ENCODE measurements around the gene SYTL1.
"Not testable (repeated sequence)": the region's sequence is repeated elsewhere in the genome, so short reads cannot be mapped to it uniquely, and the experiment has no call there.

SYTL1 gene

DNA sequence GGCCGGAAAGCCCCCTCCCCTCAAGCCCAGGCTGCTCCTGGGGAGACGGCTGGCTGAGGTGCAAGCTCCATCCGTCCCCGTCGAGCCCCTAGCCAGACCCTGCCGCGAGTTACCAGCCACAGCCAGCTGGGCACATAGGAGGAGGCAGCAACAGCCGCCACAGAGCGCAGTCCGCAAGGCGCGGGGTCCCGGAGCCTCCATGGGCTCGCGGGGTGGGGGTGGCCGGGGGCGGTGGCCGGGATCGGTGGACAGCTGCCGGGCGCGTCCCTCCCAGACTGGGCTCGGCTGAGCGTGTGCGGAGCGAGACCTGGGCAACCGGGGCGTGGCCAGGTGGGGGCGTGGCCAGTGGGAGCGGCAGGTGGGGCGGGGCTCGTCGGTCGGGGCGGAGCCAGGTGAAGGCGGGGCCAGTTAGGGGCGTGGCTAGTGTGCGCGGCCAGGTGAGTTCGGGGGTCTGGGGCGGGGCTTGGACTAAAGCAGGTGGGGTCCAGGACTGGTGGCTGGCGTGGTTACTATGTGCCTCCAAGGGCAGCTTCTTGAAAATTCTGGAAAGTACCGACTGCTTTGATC, 41.3 kb downstream of the SYTL1 start, which contains the start of gene CD164L2:
CD164L2 (minus strand) TSS at position 295 of the 567 bp plus-strand sequence; CDS start at position 201, 94 bp downstream.
- DNase-seq (ENCODE audit: low read depth in 1 of 2, low spot score in 1 of 2) = no peak

- no peak for DNase-seq (ENCODE audit: low read depth in 1 of 2, low spot score in 1 of 2)
These were observed 41.8 kb downstream of the SYTL1 start for GRCh38 chr1:27383661-27384060.

DNA sequence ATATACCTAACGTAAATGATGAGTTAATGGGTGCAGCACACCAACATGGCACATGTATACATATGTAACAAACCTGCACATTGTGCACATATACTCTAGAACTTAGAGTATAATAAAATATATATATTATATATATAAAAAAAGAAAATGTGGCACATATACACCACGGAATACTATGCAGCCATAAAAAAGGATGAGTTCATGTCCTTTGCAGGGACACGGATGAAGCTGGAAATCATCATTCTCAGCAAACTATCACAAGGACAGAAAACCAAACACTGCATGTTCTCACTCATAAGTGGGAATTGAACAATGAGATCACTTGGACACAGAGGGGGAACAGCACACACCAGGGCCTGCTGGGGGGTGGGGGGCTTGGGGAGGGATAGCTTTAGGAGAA, 43.0 kb downstream of the SYTL1 start:
- not testable (repeated sequence) for DNase-seq (ENCODE audit: low read depth in 1 of 2, low spot score in 1 of 2)

DNA sequence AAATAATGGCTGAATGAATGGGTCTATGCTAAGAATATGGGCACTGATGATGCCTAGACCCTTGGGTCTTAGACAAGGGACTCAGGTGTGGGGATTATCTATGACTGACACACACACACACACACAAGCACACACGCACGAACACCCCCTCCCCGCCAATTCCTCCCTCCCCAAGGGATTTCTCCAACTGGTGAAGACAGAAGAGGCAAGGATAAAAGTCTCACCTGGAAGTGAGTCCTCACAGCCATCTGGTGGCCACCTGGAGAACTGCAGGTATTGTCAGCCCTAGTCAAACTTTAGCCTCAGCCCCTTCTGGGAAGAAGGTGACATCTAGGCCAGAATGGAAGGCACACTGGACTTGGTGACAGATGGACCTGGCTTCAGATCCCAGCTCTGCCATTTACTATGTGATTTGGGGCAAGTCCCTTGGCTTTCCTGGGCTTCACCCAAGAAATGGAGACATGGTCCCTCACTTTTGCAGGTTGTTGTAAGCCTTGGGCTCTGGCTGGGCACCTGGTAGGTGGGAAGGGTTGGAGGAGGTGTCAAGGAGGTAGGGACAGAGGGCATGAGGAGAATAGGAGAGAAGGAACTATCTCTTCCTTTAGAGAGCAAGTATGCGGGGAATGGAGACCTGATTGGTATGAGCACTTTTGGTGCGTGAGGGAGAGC, 46.6 kb downstream of the SYTL1 start:
- DNase-seq (ENCODE audit: low read depth in 1 of 2, low spot score in 1 of 2) = peak; percentile 55 to 69

- no peak for DNase-seq (ENCODE audit: low read depth in 1 of 2, low spot score in 1 of 2)
These were observed 49.8 kb downstream of the SYTL1 start for GRCh38 chr1:27391511-27392095.

DNA sequence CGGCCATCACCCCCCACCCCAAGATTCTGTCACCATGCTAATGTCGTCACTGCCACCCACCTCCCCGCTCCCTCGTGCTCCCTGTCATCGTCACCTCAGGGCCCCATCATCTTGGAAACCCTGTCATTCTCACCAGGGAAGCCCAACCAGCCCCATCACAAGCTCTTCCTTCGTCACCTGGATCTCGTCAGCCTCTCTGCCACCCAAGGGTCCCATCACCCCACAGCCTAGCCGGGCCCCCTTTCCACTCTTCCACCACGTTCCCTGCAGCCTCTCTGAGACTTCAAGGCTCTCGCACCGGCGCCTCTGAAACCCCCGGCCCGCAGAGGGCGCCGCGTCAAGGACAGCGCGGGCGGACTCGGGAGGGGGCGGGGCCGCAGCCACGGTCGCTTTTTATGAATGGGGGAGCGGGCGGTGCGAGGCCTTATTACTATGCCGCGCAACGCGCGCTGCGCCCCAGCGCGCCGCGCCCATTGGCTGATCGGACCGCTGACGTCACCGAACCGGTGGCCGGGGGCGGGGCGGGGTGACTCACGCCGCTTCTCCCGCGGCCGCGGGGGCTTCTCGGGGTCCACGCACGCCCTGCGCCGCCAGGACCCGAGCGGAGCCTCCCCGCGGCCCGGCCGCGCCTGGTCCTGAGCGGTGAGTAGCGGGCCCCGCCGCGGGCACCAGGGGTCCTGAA, 50.4 kb downstream of the SYTL1 start, which contains the start of gene GPR3:
GPR3 (plus strand) TSS at position 527 of the 682 bp plus-strand sequence. CDS start 1,177 bp downstream, outside the sequence.
- DNase-seq (ENCODE audit: low read depth in 1 of 2, low spot score in 1 of 2) = peak; percentile 83 to 91

DNA sequence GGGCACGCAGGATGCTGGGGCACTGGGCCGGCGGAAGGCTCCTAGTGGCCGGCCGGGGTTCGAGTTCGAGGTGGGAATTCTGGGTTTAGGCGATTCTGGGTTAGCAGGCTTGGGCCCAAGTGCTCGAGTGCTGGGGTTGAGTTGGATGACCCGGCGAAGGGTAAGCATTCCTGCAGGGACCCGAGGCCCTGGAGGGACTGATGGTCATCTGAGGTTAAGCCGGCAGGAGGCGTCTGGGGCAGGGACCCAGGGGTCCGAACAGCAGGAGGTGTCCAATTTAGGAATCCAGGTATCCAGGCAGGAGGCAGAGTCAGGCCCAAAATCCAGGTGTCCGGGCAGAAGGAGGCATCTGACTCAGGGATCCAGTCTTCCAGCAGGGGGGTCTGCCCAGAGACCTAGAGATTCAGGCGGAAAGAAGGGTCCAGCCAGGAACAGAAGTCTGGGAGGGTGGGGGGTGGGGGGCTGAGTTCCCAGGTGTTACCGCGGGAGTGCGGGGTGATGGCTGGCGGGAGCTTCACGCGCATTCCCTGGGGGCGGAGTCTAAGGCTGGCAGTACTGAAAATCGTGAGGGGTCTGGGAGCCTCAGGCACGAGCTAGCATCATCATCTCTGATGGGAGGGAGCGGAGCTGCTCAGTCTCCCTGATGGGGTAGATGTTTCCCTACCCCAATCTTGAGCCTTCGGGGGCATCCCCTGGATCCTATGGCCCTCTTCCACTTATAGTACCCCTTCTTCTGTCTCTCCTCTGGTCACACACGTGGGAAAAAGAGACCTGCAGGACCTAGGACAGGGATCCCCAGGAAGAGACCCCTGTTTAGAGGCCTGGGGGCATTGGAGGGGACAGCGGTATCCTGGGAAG, 51.2 kb downstream of the SYTL1 start:
- no peak for DNase-seq (ENCODE audit: low read depth in 1 of 2, low spot score in 1 of 2)

- DNase-seq (ENCODE audit: low read depth in 1 of 2, low spot score in 1 of 2) = no peak
These were observed 51.9 kb downstream of the SYTL1 start for GRCh38 chr1:27393641-27394281.

DNA sequence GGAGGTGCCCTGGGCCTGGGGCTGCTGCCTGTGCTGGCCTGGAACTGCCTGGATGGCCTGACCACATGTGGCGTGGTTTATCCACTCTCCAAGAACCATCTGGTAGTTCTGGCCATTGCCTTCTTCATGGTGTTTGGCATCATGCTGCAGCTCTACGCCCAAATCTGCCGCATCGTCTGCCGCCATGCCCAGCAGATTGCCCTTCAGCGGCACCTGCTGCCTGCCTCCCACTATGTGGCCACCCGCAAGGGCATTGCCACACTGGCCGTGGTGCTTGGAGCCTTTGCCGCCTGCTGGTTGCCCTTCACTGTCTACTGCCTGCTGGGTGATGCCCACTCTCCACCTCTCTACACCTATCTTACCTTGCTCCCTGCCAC, 52.4 kb downstream of the SYTL1 start:
- no peak for DNase-seq (ENCODE audit: low read depth in 1 of 2, low spot score in 1 of 2)

DNA sequence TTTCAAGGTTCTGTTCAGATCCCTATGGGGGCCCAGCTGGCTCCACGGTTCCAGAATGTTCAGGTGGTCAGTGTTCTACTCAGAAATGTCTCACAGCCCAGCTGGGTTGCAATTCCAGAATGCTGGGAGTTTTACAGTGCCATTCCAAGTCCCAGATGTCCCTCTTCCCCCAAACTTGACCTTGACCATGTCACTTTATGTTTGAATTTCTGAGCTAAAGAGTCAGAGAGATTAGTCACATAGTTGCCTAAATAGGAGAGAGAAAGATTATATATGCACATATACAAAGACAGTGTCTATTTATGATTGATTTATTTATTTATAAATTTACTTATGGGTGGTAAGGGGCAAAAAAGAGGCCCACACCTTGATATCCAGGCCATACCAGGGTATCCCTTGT, 53.1 kb downstream of the SYTL1 start:
- DNase-seq (ENCODE audit: low read depth in 1 of 2, low spot score in 1 of 2) = no peak

GRCh38 chr1:27395441-27396195, 53.8 kb downstream of the SYTL1 start:
- peak; percentile 62 to 68 for DNase-seq (ENCODE audit: low read depth in 1 of 2, low spot score in 1 of 2)

DNA sequence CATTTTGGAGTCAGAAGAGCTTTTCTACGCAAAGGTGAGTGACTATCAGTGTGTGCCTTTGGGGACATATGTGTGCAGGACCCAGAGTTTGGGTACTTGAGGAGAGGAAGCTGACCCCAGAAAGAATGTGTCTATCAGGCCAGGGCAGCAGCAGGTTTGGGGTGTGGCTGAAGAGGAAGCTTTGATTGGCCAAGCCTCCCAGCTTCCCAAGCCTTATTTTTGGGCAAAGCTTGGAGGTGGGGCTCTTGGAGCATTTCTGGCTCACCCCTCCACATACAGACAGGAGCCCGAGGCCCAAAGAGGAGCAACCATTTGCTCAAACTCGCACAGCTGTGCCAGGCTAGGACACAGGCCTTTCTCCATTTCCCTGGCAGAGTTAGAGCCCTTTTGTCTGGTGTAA, 55.3 kb downstream of the SYTL1 start:
- DNase-seq (ENCODE audit: low read depth in 1 of 2, low spot score in 1 of 2) = no peak

- no peak for DNase-seq (ENCODE audit: low read depth in 1 of 2, low spot score in 1 of 2)
These were observed 55.9 kb downstream of the SYTL1 start for GRCh38 chr1:27397749-27398148.

GRCh38 chr1:27398405-27399149, 56.8 kb downstream of the SYTL1 start:
- no peak for DNase-seq (ENCODE audit: low read depth in 1 of 2, low spot score in 1 of 2)

DNA sequence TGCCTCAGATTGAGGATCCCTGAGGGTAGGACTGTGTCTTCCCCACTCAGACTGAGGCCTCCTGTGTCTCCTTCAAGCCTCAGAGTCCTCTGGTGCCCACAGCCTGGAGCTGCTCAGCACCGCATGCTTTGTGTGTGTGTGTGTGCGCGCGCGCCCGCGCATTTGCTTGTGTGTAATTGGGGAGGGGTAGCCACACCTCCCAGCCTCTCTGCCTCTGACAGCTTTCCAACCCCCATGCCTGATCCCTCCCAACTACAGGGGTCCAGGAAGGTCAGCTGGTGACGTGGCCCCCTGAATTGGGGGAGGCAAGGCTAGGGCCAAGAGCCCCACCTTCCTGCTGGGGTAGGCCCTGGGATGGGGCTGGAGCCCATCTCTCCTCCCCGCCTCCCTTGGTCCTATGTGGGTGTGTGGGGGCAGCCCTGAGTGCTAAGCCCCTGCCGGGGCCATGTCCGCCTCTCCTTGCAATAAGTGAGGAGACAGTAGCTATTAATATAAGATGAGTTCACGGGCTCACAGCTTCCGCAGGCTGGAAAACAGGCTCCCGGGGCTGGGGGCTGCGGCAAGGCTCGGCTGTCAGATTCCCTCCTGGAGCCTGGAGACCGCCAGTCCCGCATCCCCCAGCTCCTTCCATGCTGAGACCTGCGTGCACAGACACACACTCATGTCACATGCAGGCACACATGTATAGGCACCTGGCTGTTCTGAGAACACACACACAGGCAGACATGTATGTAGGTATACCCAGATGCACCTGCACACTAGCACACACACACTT, 57.6 kb downstream of the SYTL1 start:
- DNase-seq (ENCODE audit: low read depth in 1 of 2, low spot score in 1 of 2) = no peak

- no peak for DNase-seq (ENCODE audit: low read depth in 1 of 2, low spot score in 1 of 2)
These were observed 58.5 kb downstream of the SYTL1 start for GRCh38 chr1:27400082-27400962.

GRCh38 chr1:27400963-27401341, 59.1 kb downstream of the SYTL1 start:
- no peak for DNase-seq (ENCODE audit: low read depth in 1 of 2, low spot score in 1 of 2)
